ENCODE data around the gene ADCY5.

DNA sequence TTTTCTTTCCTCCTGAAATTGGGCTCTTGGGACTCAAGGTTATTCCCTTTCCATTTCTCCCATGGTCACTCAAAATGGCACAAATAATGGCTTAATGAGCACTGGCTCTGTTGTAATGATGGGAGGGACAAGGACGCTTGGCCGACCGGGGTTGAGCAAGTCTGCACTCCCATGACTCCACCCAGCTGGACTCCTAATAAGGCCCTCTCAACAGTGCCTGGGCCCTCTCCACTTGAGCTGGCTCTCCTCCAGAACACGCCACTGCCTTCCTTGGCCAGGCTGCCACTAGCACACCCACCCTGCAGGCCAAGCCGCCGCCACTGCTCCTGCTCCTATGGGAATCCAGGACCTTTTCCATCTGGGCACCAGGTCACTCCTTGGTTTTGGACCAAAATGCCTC, 42.3 kb downstream of the ADCY5 start:
- TF ChIP-seq CTCF (IDR thresholded peaks at IDR 0.05; ENCODE audit: poor library complexity): no peak
- no peak for TF ChIP-seq EZH2 (IDR thresholded peaks at IDR 0.05; ENCODE audit: borderline replicate concordance)
